Measurements from ENCODE around the gene STIM2.
"Not testable (repeated sequence)": the region's sequence is repeated elsewhere in the genome, so short reads cannot be mapped to it uniquely, and the experiment has no call there.

STIM2 gene

DNA sequence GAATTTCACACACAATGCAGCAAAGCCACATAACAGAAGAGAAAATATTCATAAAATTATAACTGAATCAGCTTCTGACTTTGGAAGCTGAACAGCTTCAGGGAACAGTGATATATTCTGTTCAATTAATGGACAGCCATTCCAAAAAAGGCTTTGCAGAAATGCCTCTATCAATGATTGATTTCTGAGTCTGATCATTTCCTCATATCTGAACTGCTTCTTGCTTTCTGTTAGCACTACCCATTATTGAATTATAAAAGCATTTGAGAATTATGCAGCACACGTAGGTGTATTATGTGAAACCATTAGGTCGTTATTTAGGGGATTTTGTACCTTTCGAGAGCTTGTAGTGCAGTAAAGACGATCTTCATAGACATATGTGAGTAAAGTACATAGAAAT is 159.6 kb downstream of the STIM2 start:
- no peak overlapping the region for H3K4me3 ChIP-seq (replicated peaks; ENCODE audit: low read depth, low read length)
- TF ChIP-seq, protein P1, sequence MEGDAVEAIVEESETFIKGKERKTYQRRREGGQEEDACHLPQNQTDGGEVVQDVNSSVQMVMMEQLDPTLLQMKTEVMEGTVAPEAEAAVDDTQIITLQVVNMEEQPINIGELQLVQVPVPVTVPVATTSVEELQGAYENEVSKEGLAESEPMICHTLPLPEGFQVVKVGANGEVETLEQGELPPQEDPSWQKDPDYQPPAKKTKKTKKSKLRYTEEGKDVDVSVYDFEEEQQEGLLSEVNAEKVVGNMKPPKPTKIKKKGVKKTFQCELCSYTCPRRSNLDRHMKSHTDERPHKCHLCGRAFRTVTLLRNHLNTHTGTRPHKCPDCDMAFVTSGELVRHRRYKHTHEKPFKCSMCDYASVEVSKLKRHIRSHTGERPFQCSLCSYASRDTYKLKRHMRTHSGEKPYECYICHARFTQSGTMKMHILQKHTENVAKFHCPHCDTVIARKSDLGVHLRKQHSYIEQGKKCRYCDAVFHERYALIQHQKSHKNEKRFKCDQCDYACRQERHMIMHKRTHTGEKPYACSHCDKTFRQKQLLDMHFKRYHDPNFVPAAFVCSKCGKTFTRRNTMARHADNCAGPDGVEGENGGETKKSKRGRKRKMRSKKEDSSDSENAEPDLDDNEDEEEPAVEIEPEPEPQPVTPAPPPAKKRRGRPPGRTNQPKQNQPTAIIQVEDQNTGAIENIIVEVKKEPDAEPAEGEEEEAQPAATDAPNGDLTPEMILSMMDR (IDR thresholded peaks at IDR 0.05; ENCODE audit: low read length, missing control alignments), result no peak
- DNase-seq (ENCODE audit: low read depth), result no peak

DNA sequence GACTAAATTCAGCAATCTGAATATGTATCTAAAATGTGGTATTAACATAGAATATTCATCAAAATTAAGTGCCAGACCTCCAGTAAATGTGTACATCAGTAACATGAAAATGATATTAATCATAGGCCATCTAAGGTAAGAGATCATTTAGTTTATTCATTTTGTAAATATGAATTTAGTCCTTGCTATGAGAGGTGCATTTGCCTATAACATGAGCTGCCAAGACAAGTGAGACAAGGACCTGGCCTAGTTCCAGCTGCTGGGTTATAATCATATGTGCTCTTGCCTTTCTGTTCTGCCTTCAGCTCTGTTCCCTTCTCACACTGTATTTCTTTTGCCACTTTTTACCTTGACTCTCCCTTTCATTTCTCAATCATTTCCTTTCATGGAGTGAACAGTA is 160.0 kb downstream of the STIM2 start:
- no peak for DNase-seq (ENCODE audit: low read depth)
- no peak overlapping the region for H3K4me3 ChIP-seq (replicated peaks; ENCODE audit: low read depth, low read length)
- TF ChIP-seq, protein P1 (IDR thresholded peaks at IDR 0.05; ENCODE audit: low read length, missing control alignments), result no peak

DNA sequence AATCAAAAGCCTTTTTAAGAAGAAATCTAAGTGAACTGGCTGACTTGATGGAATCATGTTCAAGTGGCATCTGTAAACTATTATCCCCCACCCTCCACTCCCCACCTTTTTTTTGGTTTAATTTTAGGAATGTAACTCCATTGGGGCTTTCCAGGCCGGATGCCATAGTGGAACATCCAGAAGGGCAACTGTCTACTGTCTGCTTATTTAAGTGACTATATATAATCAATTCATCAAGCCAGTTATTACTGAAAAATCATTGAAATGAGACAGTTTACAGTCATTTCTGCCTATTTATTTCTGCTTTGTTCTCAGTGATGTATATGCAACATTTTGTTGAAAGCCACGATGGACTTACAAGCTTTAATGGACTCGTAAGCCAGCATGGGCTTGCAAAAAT is 162.3 kb downstream of the STIM2 start:
- DNase-seq (ENCODE audit: low read depth), result no peak
- H3K4me3 ChIP-seq (replicated peaks; ENCODE audit: low read depth, low read length), result no peak overlapping the region
- TF ChIP-seq, protein P1 (IDR thresholded peaks at IDR 0.05; ENCODE audit: low read length, missing control alignments), result no peak

DNA sequence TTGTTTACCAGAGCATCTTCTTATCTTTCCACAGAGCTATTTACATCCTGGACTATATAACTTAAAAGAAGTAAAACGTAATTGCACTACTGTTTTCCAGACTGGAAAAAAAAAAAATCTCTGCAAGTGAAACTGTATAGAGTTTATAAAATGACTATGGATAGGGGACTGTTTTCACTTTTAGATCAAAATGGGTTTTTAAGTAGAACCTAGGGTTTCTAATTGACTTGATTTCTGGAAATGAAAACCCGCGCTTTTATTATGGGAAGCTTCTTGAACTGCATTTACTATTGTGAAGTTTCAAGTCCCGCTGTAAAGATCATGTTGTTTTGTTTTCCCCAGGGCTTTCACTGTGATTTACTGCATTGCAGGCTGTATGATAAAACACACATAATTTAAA is 162.7 kb downstream of the STIM2 start:
- no peak for DNase-seq (ENCODE audit: low read depth)
- TF ChIP-seq, protein P1 (IDR thresholded peaks at IDR 0.05; ENCODE audit: low read length, missing control alignments), result no peak
- H3K4me3 ChIP-seq (replicated peaks; ENCODE audit: low read depth, low read length), result no peak overlapping the region

DNA sequence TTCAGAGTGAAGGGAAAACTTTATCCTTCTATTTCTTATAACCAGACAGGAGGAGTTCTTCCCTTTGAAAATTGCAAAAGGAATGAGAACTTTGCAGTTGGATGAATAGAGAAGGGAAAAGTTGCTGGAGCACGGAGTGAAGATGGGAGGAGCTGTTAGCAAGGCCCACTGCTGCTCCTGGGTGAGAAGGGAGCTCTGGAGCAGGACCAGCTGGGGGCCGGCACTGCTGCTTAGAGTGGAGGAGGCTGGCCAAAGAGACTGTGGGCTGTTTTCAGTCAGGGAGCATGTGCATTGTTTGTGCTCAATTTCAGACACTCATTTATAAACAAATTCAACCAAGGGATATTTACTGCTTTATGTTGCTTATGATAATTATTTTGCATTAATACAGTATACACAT is 164.2 kb downstream of the STIM2 start:
- peak; percentile 14 for DNase-seq (ENCODE audit: low read depth)
- no peak overlapping the region for H3K4me3 ChIP-seq (replicated peaks; ENCODE audit: low read depth, low read length)
- TF ChIP-seq, protein P1 (IDR thresholded peaks at IDR 0.05; ENCODE audit: low read length, missing control alignments), result no peak

DNA sequence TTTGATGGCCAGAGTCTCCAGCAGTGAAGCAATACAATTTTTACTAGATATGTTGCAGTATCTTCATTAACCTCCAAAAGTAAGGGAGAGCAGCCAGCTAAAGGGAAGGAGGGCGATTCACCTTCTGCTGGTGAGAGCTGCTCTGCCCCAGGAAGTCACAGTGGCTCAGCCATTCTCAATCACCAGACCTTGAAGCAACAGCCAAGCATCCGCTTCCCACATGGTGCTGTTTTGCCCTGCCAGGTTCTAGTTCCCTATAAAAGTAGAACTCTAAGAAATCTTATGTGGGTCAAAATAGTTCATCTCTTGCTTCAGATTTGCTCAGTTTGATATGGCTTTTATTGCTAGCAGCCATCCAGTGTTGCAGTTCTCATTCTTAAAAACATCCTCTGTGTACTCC is 166.8 kb downstream of the STIM2 start:
- TF ChIP-seq, protein P1 (IDR thresholded peaks at IDR 0.05; ENCODE audit: low read length, missing control alignments), result no peak
- H3K4me3 ChIP-seq (replicated peaks; ENCODE audit: low read depth, low read length), result no peak overlapping the region
- DNase-seq (ENCODE audit: low read depth), result no peak

DNA sequence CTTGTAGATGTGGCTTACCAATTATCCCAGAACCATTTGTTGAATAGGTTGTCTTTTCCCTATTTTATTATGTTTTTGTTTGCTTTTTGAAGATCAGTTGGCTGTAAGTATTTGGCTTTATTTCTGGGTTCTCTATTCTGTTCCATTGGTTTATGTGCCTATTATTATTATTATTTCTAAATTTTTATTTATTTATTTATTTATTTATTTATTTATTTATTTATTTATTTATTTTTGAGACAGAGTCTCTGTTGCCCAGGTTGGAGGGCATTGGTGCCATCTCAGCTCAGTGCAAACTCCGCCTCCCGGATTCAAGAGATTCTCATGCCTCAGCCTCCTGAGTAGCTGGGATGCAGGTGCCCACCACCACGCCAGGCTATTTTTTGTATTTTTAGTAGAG is 174.5 kb downstream of the STIM2 start:
- H3K4me3 ChIP-seq (replicated peaks; ENCODE audit: low read depth, low read length); DNase-seq (ENCODE audit: low read depth): not testable (repeated sequence)

DNA sequence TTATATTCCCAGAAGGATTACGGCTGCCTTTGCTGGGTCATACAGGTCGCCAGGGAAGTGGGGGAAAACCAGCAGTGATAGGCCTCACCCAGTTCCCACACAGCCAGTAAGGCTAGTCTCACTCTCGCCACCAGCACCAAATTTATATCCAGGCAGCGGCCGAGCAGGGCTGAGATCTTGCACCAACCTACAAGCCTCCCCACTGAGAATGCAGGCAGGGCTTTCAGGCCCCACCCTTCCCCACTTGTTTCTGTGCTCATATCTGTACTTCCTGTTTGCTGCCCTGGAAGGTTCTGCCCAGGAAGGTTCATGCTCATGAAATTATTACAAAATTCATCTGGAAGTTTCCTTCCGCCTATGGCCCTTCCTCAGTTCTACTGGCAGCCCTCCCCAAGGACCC is 179.7 kb downstream of the STIM2 start:
- no peak overlapping the region for H3K4me3 ChIP-seq (replicated peaks; ENCODE audit: low read depth, low read length)
- TF ChIP-seq, protein P1 (IDR thresholded peaks at IDR 0.05; ENCODE audit: low read length, missing control alignments), result no peak
- DNase-seq (ENCODE audit: low read depth), result no peak

All from fibroblast of pulmonary artery (primary cell).